Endothelial cell of coronary artery (primary cell): ENCODE data around the gene EMC7. TPM values are rescaled to one million over a fixed set of nuclear protein-coding genes. Genes with fewer than 3 reads are reported as not detected.

Experiments
- total RNA-seq: library from RNA; depleted of rRNA; stranded (reverse); fragments of >200 nt; gene quantifications from 2 replicates; pipeline ENCODE4 v1.2.3, GENCODE V29; 2014

The EMC7 gene
- 30.2 and 38.0 TPM in 2 replicates for total RNA-seq

DNA sequence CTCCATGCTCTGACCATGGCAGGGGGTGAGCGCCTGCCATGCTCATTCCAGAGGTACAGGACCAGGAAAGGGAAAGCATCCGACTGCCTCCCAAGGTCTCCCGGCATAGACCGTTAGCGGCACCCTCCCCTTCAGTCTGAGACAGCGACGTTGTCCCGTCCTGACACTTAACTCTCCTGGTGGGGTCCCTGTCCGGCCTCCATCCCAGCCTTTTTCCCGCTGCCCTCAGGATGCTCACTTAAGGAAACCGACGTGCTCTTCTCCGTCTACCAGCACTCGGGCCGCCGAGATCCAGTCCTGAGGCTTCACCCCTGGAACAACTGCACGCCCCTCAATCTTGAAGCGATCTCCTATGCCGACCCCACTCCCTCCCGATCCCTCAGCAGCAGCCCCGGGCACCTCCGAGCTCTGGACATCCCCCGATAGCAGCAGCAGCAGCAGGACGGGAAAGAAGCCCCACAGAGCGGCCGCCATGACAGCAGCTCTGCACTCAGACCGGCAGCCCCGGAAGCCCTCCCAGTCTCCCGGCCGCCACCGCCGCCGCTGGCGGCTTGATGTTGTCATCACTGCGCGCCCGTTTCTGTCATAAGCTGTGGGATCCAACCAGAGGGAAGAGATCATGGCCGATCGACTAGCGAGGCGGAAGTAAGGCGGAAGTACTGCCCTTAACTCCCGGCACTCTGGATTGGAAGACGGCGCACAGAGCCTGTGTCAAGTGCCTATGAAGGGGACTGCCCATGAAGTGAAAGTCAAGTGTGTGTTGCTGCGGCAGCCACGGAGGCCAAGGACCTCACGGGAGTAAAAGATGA is at the start of gene EMC7, which contains the start of gene PGBD4:
EMC7 (minus strand) TSS at position 497 of the 809 bp plus-strand sequence; CDS start at position 474, 23 bp downstream.
PGBD4 (plus strand) TSS at position 718 of the 809 bp plus-strand sequence. CDS start 449 bp downstream, outside the sequence.

DNA sequence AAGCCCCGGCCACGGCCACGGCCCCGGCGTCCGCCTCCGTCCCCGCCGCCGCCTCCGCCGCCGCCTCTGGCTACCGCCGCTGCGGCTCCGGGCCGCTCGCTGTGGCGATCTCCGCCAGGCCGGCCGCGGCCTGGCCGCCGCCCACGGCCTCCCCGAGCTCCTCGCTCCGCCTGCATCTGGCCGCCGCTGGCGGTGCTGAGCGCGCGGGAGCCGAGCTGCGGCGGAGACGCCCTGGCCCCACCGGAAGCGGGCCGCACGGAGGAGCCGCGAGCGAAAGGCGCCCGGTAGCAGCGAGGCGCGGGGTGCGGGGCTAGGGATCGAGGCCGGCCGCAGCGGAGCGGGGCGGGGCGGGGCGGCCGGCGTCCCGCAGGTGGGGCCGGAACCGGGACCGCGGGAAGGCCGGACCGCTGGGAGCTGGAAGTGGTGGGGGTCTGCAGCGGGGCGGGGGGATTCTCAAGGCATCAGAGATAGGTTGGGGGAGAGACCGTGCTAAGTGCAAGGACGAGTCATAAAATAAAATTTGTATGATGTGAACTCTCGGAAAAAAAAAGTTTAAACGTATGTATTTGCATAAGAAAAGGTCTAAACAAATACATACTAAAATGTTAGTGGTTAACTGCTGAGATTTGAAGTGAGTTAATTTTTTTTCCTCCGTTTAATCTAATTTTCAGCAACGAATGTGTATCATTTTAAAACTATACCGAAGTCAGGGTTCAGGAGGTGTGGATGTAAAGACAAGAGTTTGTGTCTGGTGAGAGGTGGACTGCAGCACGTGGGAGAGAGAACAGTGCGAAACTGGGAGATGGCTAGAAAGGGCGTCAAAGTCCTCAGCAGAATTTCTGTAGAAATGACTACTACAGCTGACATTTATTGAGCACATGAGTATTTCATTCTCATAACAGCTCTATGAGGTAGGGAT is 62.5 kb downstream of the EMC7 start, which contains the start of gene AVEN:
AVEN (minus strand) TSS at position 334 of the 919 bp plus-strand sequence; CDS start at position 176, 158 bp downstream.

Other genes starting within 250 kb of the EMC7 start
- gene CHRM5, start 133.4 kb downstream of the EMC7 start, total RNA-seq = under 0.01 TPM in 1 of 2 replicates, not detected in the other
- gene AVEN, start 62.7 kb downstream of the EMC7 start, total RNA-seq = 34.3 and 34.4 TPM in 2 replicates
- gene PGBD4, start 221 bp upstream of the EMC7 start, total RNA-seq = 0.90 and 2.0 TPM in 2 replicates
- gene KATNBL1, start 108.2 kb upstream of the EMC7 start, total RNA-seq = 42.8 and 57.6 TPM in 2 replicates
- gene EMC4, start 123.2 kb upstream of the EMC7 start, total RNA-seq = 173 TPM in 2 replicates
- gene SLC12A6, start 235.9 kb upstream of the EMC7 start, total RNA-seq = 13.1 and 22.9 TPM in 2 replicates
- gene NOP10, start 241.3 kb upstream of the EMC7 start, total RNA-seq = 154 and 219 TPM in 2 replicates
- gene NUTM1, start 241.5 kb upstream of the EMC7 start, total RNA-seq = not detected in 2 replicates